Panc1 (cell line): ENCODE results near the gene ZNF254. TPM values are rescaled to one million over a fixed set of nuclear protein-coding genes. Genes with fewer than 3 reads are reported as not detected.
"Not testable (repeated sequence)": the region's sequence is repeated elsewhere in the genome, so short reads cannot be mapped to it uniquely, and the experiment has no call there.

ENCODE experiments used
- ATAC-seq: fragments of 200-7000 bp; cut with Tn5 transposase; 2 replicates; pipeline ENCODE4 v1.9.1; 2020; ENCODE audit warnings: mild to moderate bottlenecking, moderate library complexity
- BruUV-seq: library from RNA; stranded (reverse); fragments of 400-500 nt; replicated peaks from 2 replicates; lab custom pipeline; 2021; lab: Mats Ljungman, UMichigan
- CTCF ChIA-PET: fragments of 300-600 bp; sonication (Branson Sonifier 250); formaldehyde crosslinking; loops from one replicate; lab custom pipeline; 2022; ENCODE audit warnings: antibody characterized with exemption; lab: Charles Lee
- POLR2A ChIA-PET: fragments of 300-600 bp; sonication (Branson Sonifier 250); formaldehyde crosslinking; loops from one replicate; lab custom pipeline; 2022; ENCODE audit warnings: antibody characterized with exemption; lab: Charles Lee
- DNase-seq: peaks from one replicate; pipeline ENCODE4 v3.0.0-alpha.2; 2010; ENCODE audit warnings: low read depth, low spot score
- H3K27ac ChIP-seq: 2 replicates; pipeline ENCODE4 v1.5.1; 2011; ENCODE audit warnings: mild to moderate bottlenecking, low read length, inconsistent platforms
- H3K27me3 ChIP-seq: fragments of 200-500 bp; sonication (Bioruptor generic); 2 replicates; pipeline ENCODE4 v1.6.0; 2014; ENCODE audit warnings: low read length, inconsistent platforms; ENCODE audit not compliant: control insufficient read depth, insufficient read depth
- H3K36me3 ChIP-seq: fragments of 200-500 bp; sonication (Bioruptor generic); 2 replicates; pipeline ENCODE4 v1.5.1; 2014; ENCODE audit warnings: inconsistent platforms, mild to moderate bottlenecking, low read length, moderate library complexity; ENCODE audit not compliant: control insufficient read depth, insufficient read depth
- H3K4me1 ChIP-seq: 2 replicates; pipeline ENCODE4 v1.5.1; 2011; ENCODE audit warnings: inconsistent platforms, mild to moderate bottlenecking, low read length, moderate library complexity; ENCODE audit not compliant: control insufficient read depth, insufficient read depth
- H3K4me3 ChIP-seq, 2 experiments: 2 replicates each; pipeline ENCODE4 v1.5.1; 2011 to 2012; ENCODE audit warnings: low read depth in 2 of 2, low read length in 2 of 2, mild to moderate bottlenecking in 2 of 2, inconsistent platforms in 1 of 2, moderate library complexity in 1 of 2
- H3K9me3 ChIP-seq: fragments of 200-500 bp; sonication (Bioruptor generic); 2 replicates; pipeline ENCODE4 v1.5.1; 2014; ENCODE audit warnings: low read depth, mild to moderate bottlenecking, inconsistent platforms, low read length, moderate library complexity; ENCODE audit not compliant: control insufficient read depth, insufficient read depth
- CTCF ChIP-seq: fragments of 450-650 bp; IDR thresholded peaks from 2 replicates; pipeline ENCODE4 v1.5.1; 2017; ENCODE audit warnings: mild to moderate bottlenecking
- POLR2AphosphoS5 ChIP-seq: IDR thresholded peaks from 2 replicates; pipeline ENCODE4 v1.6.1; 2012; ENCODE audit warnings: mild to moderate bottlenecking, low read depth, low read length, moderate library complexity
- REST ChIP-seq, 2 experiments: IDR thresholded peaks; 2 replicates each; pipeline ENCODE4 v1.6.1; 2011 to 2012; ENCODE audit warnings: low read depth in 2 of 2, control low read depth in 1 of 2, low read length in 1 of 2, mild to moderate bottlenecking in 1 of 2, moderate library complexity in 1 of 2; ENCODE audit not compliant: insufficient read depth in 1 of 2
- SIN3A ChIP-seq: IDR thresholded peaks from 2 replicates; pipeline ENCODE4 v1.6.1; 2012; ENCODE audit warnings: low read depth, mild to moderate bottlenecking, low read length, moderate library complexity, borderline replicate concordance; ENCODE audit not compliant: insufficient read depth
- TCF7L2 ChIP-seq: IDR thresholded peaks from 2 replicates; pipeline ENCODE4 v1.6.1; 2011; ENCODE audit warnings: mild to moderate bottlenecking, low read depth, low read length, inconsistent platforms
- in situ Hi-C: cut with HindIII; loops from 2 replicates; pipeline ENCODE4 v1.10.0; 2016; ENCODE audit warnings: low sequenced_read_pairs, low pct_unique_long_range_greater_than_20kb
- intact Hi-C: fragments of 100-400 bp; cut with micrococcal nuclease; formaldehyde crosslinking; loops from one replicate; pipeline ENCODE4 v1.10.0; 2022; ENCODE audit not compliant: unreplicated experiment
- total RNA-seq: library from RNA; stranded (reverse); gene quantifications from one replicate; pipeline ENCODE4 v1.2.1, GENCODE V29; 2021; ENCODE audit not compliant: unreplicated experiment

The ZNF254 gene
- total RNA-seq, 1 experiment from 2014 or later, result 12.1 TPM

- DNase-seq, result no peak
- Histone ChIP-seq H3K27me3 (no peaks in the 10 kb centered on the region), H3K9me3 (peaks cover 4% of the 10 kb centered on the region; the same call in 1 of the 2 replicates), H3K4me1 (no peaks in the 10 kb centered on the region), H3K4me3 (no peak overlapping the region), H3K36me3 (no peaks in the 10 kb centered on the region; the same call in none of the 2 replicates), H3K27ac (no peak overlapping the region)
- no peak for TF ChIP-seq SIN3A
- no peak for TF ChIP-seq TCF7L2
- intact Hi-C loops, result no loop called here
- no TSS peak for BruUV-seq
- ChIA-PET CTCF (no interaction called here), POLR2A (no interaction called here)
- in situ Hi-C loops, result no loop called here
- no peak for ATAC-seq
Measured at GRCh38 chr19:24099829-24100228, 12.8 kb downstream of the ZNF254 start.

GRCh38 chr19:24100597-24100996, 13.6 kb downstream of the ZNF254 start:
- CTCF ChIA-PET, in situ Hi-C loops, H3K27me3 ChIP-seq, POLR2A ChIA-PET, ATAC-seq, H3K27ac ChIP-seq, H3K4me1 ChIP-seq, H3K9me3 ChIP-seq, BruUV-seq, intact Hi-C loops, H3K4me3 ChIP-seq, DNase-seq, H3K36me3 ChIP-seq: not testable (repeated sequence)

DNA sequence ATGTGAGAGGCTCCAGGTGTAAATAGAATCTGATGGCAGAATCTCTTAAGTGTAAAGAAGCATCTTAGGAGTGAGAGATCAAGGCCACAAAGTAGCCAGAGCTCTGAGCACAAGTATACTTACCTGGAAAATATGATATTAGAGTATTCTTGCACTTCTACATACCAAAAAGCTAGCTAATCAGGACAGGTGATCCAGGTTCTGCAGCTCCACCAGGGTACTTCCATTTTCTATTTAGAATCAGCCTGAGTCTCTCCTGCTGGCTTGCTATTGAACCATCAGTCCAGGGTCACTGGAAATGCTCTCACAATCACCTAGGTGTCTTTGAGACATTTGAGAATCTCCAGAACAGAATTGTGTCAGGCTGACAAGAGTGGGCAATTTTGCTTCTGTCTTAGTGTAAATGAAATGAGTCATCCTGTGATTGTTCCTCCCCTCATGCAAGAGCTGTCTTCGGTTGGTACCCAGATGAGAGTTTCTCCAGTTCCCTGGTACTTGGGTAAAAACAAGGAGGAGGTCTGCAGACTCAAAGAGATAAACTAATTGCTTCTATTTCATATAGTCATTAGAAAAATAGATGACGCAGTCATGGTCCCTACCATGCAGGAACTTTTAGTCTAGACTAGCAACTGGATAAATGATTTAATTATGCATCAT, 14.6 kb downstream of the ZNF254 start:
- no peaks in the 10 kb centered on the region for H3K9me3 ChIP-seq
- BruUV-seq, result no TSS peak
- H3K27ac ChIP-seq, result no peak overlapping the region
- no peak overlapping the region for H3K4me3 ChIP-seq
- H3K36me3 ChIP-seq, result no peaks in the 10 kb centered on the region; the same call in none of the 2 replicates
- no peak for ATAC-seq
- ChIA-PET CTCF (no interaction called here), POLR2A (interaction anchor here (0.6 kb wide), 1 partner anchor 78 kb away, joined by 10 read pairs; no protein-coding TSS in a partner anchor)
- TF ChIP-seq REST (IDR thresholded peaks at IDR 0.05; ENCODE audit: insufficient read depth in 1 of 2, low read depth in 2 of 2, low read length in 1 of 2), result no peak
- no peak for TF ChIP-seq CTCF
- no peak for TF ChIP-seq SIN3A
- no peak for TF ChIP-seq TCF7L2
- TF ChIP-seq POLR2AphosphoS5, result no peak
- H3K27me3 ChIP-seq, result no peaks in the 10 kb centered on the region
- in situ Hi-C loops, result no loop called here
- intact Hi-C loops, result no loop called here
- no peaks in the 10 kb centered on the region for H3K4me1 ChIP-seq
- no peak for DNase-seq
